CD1c-positive myeloid dendritic cell (primary cell): ENCODE results near the gene PCDHGC3.

Source experiments
- DNase-seq: peaks from one replicate; pipeline ENCODE4 v3.0.0-alpha.2; 2016; ENCODE audit errors: extremely low spot score

PCDHGC3 gene

DNA sequence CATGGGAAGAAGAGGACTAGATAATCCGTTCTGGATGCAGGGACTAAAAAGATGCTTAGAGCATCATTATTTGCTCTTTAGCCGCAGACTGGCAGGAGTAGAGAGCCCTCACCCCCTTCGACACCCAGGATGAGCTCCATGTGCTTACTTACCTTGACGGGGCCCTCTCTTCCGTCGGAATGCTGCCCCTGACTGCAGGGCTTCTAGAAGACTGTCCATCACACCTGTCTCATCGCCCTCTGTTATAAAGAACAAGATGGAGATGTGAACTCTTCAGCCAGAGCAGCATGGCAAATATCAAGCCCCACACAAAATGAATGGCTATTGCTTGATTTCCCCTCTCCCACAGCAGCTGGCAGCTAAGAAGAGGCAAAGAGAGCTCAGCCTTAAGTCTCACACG is 48.2 kb downstream of the PCDHGC3 start:
- no peak for DNase-seq

DNA sequence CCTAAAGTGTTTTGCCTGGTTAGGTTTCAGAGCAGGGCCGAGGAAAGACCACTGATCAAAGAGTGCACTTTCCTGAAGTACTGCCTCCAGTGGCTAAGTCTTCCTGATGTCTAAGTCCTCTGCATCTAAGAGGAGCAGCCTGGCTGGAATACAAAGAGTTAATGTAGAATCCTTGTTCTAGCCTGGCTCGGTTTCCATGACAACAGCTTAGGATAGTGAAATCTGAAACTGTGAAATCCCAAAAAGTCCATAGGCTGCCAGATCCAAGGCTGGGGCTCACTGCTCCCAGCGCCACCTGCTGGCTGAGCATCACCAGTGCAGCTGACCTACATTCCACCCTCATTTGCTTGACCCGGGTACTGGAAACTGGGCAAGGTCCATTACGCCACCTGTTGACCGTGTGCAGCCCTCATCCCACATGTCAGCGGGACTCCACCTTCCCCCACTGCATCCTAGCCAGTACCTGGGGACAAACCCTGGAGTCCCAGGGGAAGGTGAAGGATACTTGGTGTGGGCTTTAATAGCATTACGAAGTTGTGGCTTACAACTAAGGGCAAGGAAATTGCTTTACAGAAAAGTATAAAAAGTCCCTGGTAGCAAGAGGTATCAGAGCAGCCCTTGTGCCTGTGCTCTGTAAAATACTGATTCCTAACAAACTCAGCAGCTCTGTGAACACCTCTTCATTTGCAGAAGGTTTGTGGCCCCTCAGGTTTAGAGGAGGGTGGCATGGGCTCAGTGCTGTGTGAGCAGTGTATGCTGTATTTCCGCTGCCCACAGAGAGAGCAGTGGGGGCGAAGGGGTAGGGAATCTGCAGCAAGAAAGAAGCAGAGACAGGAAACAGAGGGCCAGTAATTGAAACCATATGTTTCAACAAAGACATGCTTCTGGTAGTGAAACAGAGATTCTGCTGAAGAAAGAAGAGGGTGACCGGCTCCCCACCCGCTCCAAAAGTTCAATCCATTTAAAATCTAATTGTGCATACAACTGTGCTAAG is 49.1 kb downstream of the PCDHGC3 start:
- DNase-seq, result peak; percentile 84

DNA sequence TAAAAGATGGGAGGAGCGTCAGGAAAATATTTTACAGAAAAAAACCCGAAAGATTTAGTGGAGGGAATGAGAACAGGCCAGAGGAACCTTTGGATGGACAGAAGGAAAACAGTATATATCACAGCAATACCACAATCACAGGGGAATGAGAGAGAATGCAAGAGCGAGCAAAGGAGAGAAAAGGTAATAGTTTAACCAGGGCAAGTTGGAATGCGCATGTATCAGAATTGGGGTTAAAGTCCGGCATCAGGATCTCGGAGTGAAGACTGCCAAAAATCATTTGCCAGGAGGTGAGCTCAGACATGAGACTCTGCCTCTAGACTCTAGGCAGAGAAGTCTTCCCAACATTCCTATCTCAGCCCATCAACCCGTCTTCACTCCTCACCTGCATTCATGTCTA is 49.9 kb downstream of the PCDHGC3 start:
- no peak for DNase-seq

DNA sequence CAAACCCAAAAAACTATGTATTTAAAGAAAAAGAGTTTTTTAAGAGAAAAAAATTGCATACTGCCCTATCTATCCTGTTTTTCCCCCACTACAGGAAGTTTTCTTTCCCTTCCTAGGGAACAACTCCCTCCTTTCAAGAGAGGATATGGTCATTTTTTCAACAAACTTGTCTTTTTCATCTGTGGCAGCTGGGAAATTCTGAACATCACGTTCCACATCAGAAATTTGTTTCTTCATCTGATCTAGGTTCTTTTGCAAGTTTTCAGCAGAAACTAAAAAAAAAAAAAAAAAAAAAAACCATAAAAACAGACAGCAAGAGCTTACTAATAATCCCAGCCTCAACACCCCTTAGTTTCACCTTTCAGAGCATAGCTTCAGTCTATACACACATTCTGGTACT is 51.7 kb downstream of the PCDHGC3 start:
- DNase-seq, result no peak
